PC-3 (cell line): Measurements from ENCODE around the gene PNLDC1. TPM values are rescaled to one million over a fixed set of nuclear protein-coding genes. Genes with fewer than 3 reads are reported as not detected.

Source experiments
- ATAC-seq: fragments of 200-7000 bp; cut with Tn5 transposase; 2 replicates; pipeline ENCODE4 v1.9.1; 2020; ENCODE audit warnings: mild to moderate bottlenecking, moderate library complexity
- BruUV-seq: library from RNA; stranded (reverse); fragments of 400-500 nt; replicated peaks from 2 replicates; lab custom pipeline; 2021; lab: Mats Ljungman, UMichigan
- CTCF ChIA-PET: fragments of 300-600 bp; sonication (Branson Sonifier 250); formaldehyde crosslinking; loops from one replicate; lab custom pipeline; 2022; ENCODE audit warnings: antibody characterized with exemption; lab: Charles Lee
- POLR2A ChIA-PET: fragments of 300-600 bp; sonication (Branson Sonifier 250); formaldehyde crosslinking; loops from one replicate; lab custom pipeline; 2022; ENCODE audit warnings: antibody characterized with exemption; ENCODE audit not compliant: unreplicated experiment; lab: Charles Lee
- DNase-seq: peaks from one replicate; pipeline ENCODE4 v3.0.0-alpha.2; 2015
- H2AFZ ChIP-seq: fragments of 300-600 bp; sonication (generic); 2 replicates; pipeline ENCODE4 v1.6.0; 2016; ENCODE audit warnings: antibody characterized with exemption, low read length
- H3F3A ChIP-seq: fragments of 300-600 bp; sonication (generic); one replicate; pipeline ENCODE4 v1.6.0; 2017; ENCODE audit warnings: antibody characterized with exemption, low read length, control low read depth, mild to moderate bottlenecking; ENCODE audit not compliant: unreplicated experiment
- H3K27ac ChIP-seq: fragments of 300-600 bp; sonication (generic); 2 replicates; pipeline ENCODE4 v1.5.1; 2016; ENCODE audit warnings: mild to moderate bottlenecking, low read length
- H3K27me3 ChIP-seq: fragments of 300-600 bp; sonication (generic); 2 replicates; pipeline ENCODE4 v1.6.1; 2016; ENCODE audit warnings: low read length, mixed read lengths
- H3K36me3 ChIP-seq: fragments of 300-600 bp; sonication (generic); 2 replicates; pipeline ENCODE4 v1.6.1; 2016; ENCODE audit warnings: low read depth, mixed run types, low read length, mixed read lengths
- H3K4me1 ChIP-seq: fragments of 300-600 bp; sonication (generic); 2 replicates; pipeline ENCODE4 v1.5.1; 2016; ENCODE audit warnings: low read length; ENCODE audit not compliant: insufficient read depth
- H3K4me2 ChIP-seq: fragments of 300-600 bp; sonication (generic); 2 replicates; pipeline ENCODE4 v1.6.0; 2016; ENCODE audit warnings: low read length
- H3K4me3 ChIP-seq: fragments of 300-600 bp; sonication (generic); 2 replicates; pipeline ENCODE4 v1.5.1; 2016; ENCODE audit warnings: mild to moderate bottlenecking, low read length, mixed read lengths
- H3K79me2 ChIP-seq: fragments of 300-600 bp; sonication (generic); 2 replicates; pipeline ENCODE4 v1.6.1; 2017; ENCODE audit warnings: low read length, mixed read lengths
- H3K9ac ChIP-seq: fragments of 300-600 bp; sonication (generic); 2 replicates; pipeline ENCODE4 v1.6.0; 2016; ENCODE audit warnings: mild to moderate bottlenecking, low read length
- H3K9me2 ChIP-seq: fragments of 300-600 bp; sonication (generic); replicated peaks from 2 replicates; pipeline ENCODE4 v1.6.1; 2016; ENCODE audit warnings: mixed run types, low read length, mixed read lengths
- H3K9me3 ChIP-seq: fragments of 300-600 bp; sonication (generic); 2 replicates; pipeline ENCODE4 v1.6.1; 2016; ENCODE audit warnings: low read length, mixed read lengths
- H4K20me1 ChIP-seq: fragments of 300-600 bp; sonication (generic); 2 replicates; pipeline ENCODE4 v1.6.1; 2016; ENCODE audit warnings: low read length, mixed read lengths
- CTCF ChIP-seq: fragments of 300-600 bp; sonication (generic); conservative IDR thresholded peaks from 2 replicates; pipeline ENCODE4 v1.5.1; 2017; ENCODE audit warnings: antibody characterized with exemption, low read depth, mild to moderate bottlenecking, low read length
- EZH2 ChIP-seq: fragments of 300-600 bp; sonication (generic); IDR thresholded peaks from one replicate; pipeline ENCODE4 v1.6.1; 2017; ENCODE audit warnings: antibody characterized with exemption, mild to moderate bottlenecking, low read length; ENCODE audit not compliant: unreplicated experiment
- EZH2phosphoT487 ChIP-seq: fragments of 300-600 bp; sonication (generic); IDR thresholded peaks from 2 replicates; pipeline ENCODE4 v1.6.1; 2018; ENCODE audit warnings: mild to moderate bottlenecking, antibody characterized with exemption, low read length, borderline replicate concordance
- intact Hi-C: fragments of 100-400 bp; cut with micrococcal nuclease; formaldehyde crosslinking; loops from 2 replicates; pipeline ENCODE4 v1.9.0; 2023
- total RNA-seq: library from RNA; depleted of rRNA; stranded (reverse); fragments of >200 nt; gene quantifications from 2 replicates; pipeline ENCODE4 v1.2.3, GENCODE V29; 2014

PNLDC1 gene
- total RNA-seq, 1 experiment from 2014 or later = not detected

- no peak overlapping the region for H3K27ac ChIP-seq
- BruUV-seq = TSS peak; percentile 30
- H3K9me2 ChIP-seq = no peaks in the 10 kb centered on the region
- H3K4me1 ChIP-seq = no peaks in the 10 kb centered on the region
- intact Hi-C loops = no loop called here
- DNase-seq = no peak
- no peak overlapping the region for H3K4me2 ChIP-seq
- ATAC-seq = no peak
- peaks cover 12% of the 10 kb centered on the region for H4K20me1 ChIP-seq
- H3F3A ChIP-seq = no peaks in the 10 kb centered on the region
- no peak for TF ChIP-seq EZH2phosphoT487
- TF ChIP-seq CTCF = no peak
- no peak for TF ChIP-seq EZH2
- ChIA-PET POLR2A (no interaction called here), CTCF (no interaction called here)
- H2AFZ ChIP-seq = no peak overlapping the region
- H3K4me3 ChIP-seq = no peak overlapping the region
- H3K36me3 ChIP-seq = peaks cover 53% of the 10 kb centered on the region
- no peaks in the 10 kb centered on the region for H3K9me3 ChIP-seq
- peaks cover 11% of the 10 kb centered on the region; the same call in 1 of the 2 replicates for H3K79me2 ChIP-seq
- H3K27me3 ChIP-seq = no peaks in the 10 kb centered on the region
- H3K9ac ChIP-seq = no peak overlapping the region
Measured at GRCh38 chr6:159778542-159779103, 21.5 kb upstream of the PNLDC1 start.

GRCh38 chr6:159788276-159788675 lies 11.8 kb upstream of the PNLDC1 start:
- BruUV-seq = no TSS peak
- peaks cover 54% of the 10 kb centered on the region for H3K36me3 ChIP-seq
- POLR2A ChIA-PET = no interaction called here

More at GRCh38 chr6:159788276-159788675, 11.8 kb upstream of the PNLDC1 start:
- Histone ChIP-seq H3F3A (no peaks in the 10 kb centered on the region), H3K27me3 (no peaks in the 10 kb centered on the region), H3K9me2 (no peaks in the 10 kb centered on the region), H3K4me1 (peaks cover 30% of the 10 kb centered on the region; the same call in 1 of the 2 replicates), H3K27ac (no peak overlapping the region), H3K4me3 (peak overlapping the region; percentile 98), H3K4me2 (peak overlapping the region; percentile 98), H3K79me2 (peaks cover 89% of the 10 kb centered on the region), H4K20me1 (peaks cover 38% of the 10 kb centered on the region), H3K9ac (peak overlapping the region; percentile 97), H3K9me3 (no peaks in the 10 kb centered on the region), H2AFZ (no peak overlapping the region)
- TF ChIP-seq EZH2 (no peak), EZH2phosphoT487 (no peak), CTCF (no peak)
- CTCF ChIA-PET = no interaction called here
- intact Hi-C loops = loop anchor here (2.0 kb wide), 2 partner anchors 61 to 97 kb away; partner anchors contain the start of gene WTAP
- DNase-seq (no peak), ATAC-seq (no peak)
